Neural progenitor cell (in vitro differentiated cells): ENCODE data around the gene GPR148. TPM values are rescaled to one million over a fixed set of nuclear protein-coding genes. Genes with fewer than 3 reads are reported as not detected.
"Not testable (repeated sequence)": the region's sequence is repeated elsewhere in the genome, so short reads cannot be mapped to it uniquely, and the experiment has no call there.

Experiments
- DNase-seq: peaks from one replicate; pipeline ENCODE4 v3.0.0-alpha.2; 2016; ENCODE audit warnings: low spot score
- H2AFZ ChIP-seq: fragments of 200-600 bp; sonication (generic); replicated peaks from 2 replicates; pipeline ENCODE4 v1.6.1; 2016; ENCODE audit warnings: antibody characterized with exemption
- H3F3A ChIP-seq: fragments of 200-600 bp; sonication (generic); 2 replicates; pipeline ENCODE4 v1.6.1; 2016; ENCODE audit warnings: antibody characterized with exemption, low read depth
- H3K27ac ChIP-seq: fragments of 200-600 bp; sonication (generic); 2 replicates; pipeline ENCODE4 v1.5.1; 2016; ENCODE audit warnings: mild to moderate bottlenecking
- H3K27me3 ChIP-seq: fragments of 200-600 bp; sonication (generic); 2 replicates; pipeline ENCODE4 v1.6.1; 2016; ENCODE audit warnings: mild to moderate bottlenecking, moderate library complexity
- H3K36me3 ChIP-seq: fragments of 200-600 bp; sonication (generic); 2 replicates; pipeline ENCODE4 v1.5.1; 2016
- H3K4me1 ChIP-seq: fragments of 200-600 bp; sonication (generic); 2 replicates; pipeline ENCODE4 v1.6.1; 2016; ENCODE audit warnings: mixed run types
- H3K4me2 ChIP-seq: fragments of 200-600 bp; sonication (generic); 2 replicates; pipeline ENCODE4 v1.6.1; 2016
- H3K4me3 ChIP-seq: fragments of 200-600 bp; sonication (generic); 2 replicates; pipeline ENCODE4 v1.5.1; 2016
- H3K79me2 ChIP-seq: fragments of 200-600 bp; sonication (generic); 2 replicates; pipeline ENCODE4 v1.6.1; 2016; ENCODE audit warnings: low read depth
- H3K9ac ChIP-seq: fragments of 200-600 bp; sonication (generic); 2 replicates; pipeline ENCODE4 v1.6.1; 2016
- H3K9me3 ChIP-seq: fragments of 200-600 bp; sonication (generic); 2 replicates; pipeline ENCODE4 v1.5.1; 2016; ENCODE audit warnings: low read depth
- H4K20me1 ChIP-seq: fragments of 200-600 bp; sonication (generic); 2 replicates; pipeline ENCODE4 v1.6.1; 2016; ENCODE audit warnings: low read depth
- H3K27ac Mint-ChIP-seq: 3 replicates; pipeline ENCODE4 v1.8.0; 2021; ENCODE audit warnings: mixed read lengths
- H3K27me3 Mint-ChIP-seq: 2 replicates; pipeline ENCODE4 v1.8.0; 2022; ENCODE audit warnings: low read depth, mild to moderate bottlenecking, inconsistent platforms, moderate library complexity, mixed read lengths; ENCODE audit not compliant: insufficient read depth
- H3K36me3 Mint-ChIP-seq: 3 replicates; pipeline ENCODE4 v1.8.0; 2021; ENCODE audit warnings: mixed read lengths
- H3K4me1 Mint-ChIP-seq: 3 replicates; pipeline ENCODE4 v1.8.0; 2021; ENCODE audit warnings: mixed read lengths
- H3K4me3 Mint-ChIP-seq: 3 replicates; pipeline ENCODE4 v1.8.0; 2021; ENCODE audit warnings: mild to moderate bottlenecking, moderate library complexity, mixed read lengths
- H3K9me3 Mint-ChIP-seq: 3 replicates; pipeline ENCODE4 v1.8.0; 2020; ENCODE audit warnings: mixed read lengths
- EZH2 ChIP-seq: fragments of 200-600 bp; sonication (generic); IDR thresholded peaks from 2 replicates; pipeline ENCODE4 v1.6.1; 2017; ENCODE audit warnings: antibody characterized with exemption, mild to moderate bottlenecking, moderate library complexity
- EZH2phosphoT487 ChIP-seq: fragments of 200-600 bp; sonication (generic); IDR thresholded peaks from 2 replicates; pipeline ENCODE4 v1.6.1; 2017; ENCODE audit warnings: antibody characterized with exemption
- total RNA-seq: library from RNA; depleted of rRNA; stranded (reverse); fragments of >200 nt; gene quantifications from 2 replicates; pipeline ENCODE4 v1.2.3, GENCODE V29; 2015; ENCODE audit warnings: low replicate concordance
- TF ChIP-seq, protein P1 (sequence below): fragments of 200-600 bp; sonication (generic); IDR thresholded peaks from 2 replicates; pipeline ENCODE4 v1.5.1; 2017; ENCODE audit warnings: antibody characterized with exemption, mild to moderate bottlenecking

GPR148 gene, protein sequence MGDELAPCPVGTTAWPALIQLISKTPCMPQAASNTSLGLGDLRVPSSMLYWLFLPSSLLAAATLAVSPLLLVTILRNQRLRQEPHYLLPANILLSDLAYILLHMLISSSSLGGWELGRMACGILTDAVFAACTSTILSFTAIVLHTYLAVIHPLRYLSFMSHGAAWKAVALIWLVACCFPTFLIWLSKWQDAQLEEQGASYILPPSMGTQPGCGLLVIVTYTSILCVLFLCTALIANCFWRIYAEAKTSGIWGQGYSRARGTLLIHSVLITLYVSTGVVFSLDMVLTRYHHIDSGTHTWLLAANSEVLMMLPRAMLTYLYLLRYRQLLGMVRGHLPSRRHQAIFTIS
- not detected in 2 replicates for total RNA-seq

DNA sequence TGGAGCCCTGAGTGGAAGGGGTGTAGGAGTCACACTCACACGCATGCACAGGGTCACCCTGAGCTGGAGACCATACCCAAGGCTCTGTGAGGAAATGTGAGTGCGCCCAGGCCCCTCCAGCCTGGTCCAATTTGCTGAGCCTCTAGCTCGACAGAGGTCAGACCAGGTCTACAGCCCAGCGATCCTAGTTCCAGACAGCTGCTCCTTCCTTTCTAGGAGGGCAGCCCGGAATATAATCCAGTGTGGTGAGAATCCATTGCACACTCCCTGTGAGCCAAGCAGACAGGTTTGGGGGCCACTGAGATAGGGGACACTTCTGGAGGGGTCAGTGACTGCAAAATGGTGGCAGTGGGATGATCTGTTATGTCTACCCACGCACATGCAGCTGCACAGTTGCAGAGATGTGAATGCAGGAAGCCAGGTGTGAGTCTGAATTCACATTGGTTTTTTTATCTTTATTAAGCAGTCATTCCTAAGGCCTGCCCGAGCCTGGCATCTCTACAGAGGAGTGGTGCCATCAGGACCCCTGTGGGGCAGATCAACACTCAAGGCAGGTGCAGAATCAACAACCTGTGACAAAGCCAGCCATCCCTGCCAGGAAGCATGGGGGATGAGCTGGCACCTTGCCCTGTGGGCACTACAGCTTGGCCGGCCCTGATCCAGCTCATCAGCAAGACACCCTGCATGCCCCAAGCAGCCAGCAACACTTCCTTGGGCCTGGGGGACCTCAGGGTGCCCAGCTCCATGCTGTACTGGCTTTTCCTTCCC lies at the start of gene GPR148:
TSS of gene GPR148 (plus strand) at position 522 of the 768 bp plus-strand sequence. CDS start at position 604, 82 bp downstream.
- peaks cover 5% of the 10 kb centered on the region for H3K4me1 Mint-ChIP-seq
- H3K79me2 ChIP-seq = no peaks in the 10 kb centered on the region
- peak within 1 kb of the TSS; percentile 86 for H3K4me3 Mint-ChIP-seq
- H2AFZ ChIP-seq = peak within 1 kb of the TSS; percentile 77
- H4K20me1 ChIP-seq = no peaks in the 10 kb centered on the region
- peaks cover 44% of the 10 kb centered on the region for H3K27me3 ChIP-seq
- H3K27ac Mint-ChIP-seq = peak within 1 kb of the TSS; percentile 6
- peaks cover 4% of the 10 kb centered on the region for H3K27me3 Mint-ChIP-seq
- no peak within 1 kb of the TSS for H3K9ac ChIP-seq
- peak within 1 kb of the TSS; percentile 81 for H3K4me2 ChIP-seq
- peaks cover 2% of the 10 kb centered on the region for H3K4me1 ChIP-seq
- H3K36me3 ChIP-seq = no peaks in the 10 kb centered on the region
- H3K9me3 Mint-ChIP-seq = no peaks in the 10 kb centered on the region
- TF ChIP-seq EZH2 = no peak
- TF ChIP-seq EZH2phosphoT487 = no peak
- TF ChIP-seq, protein P1, sequence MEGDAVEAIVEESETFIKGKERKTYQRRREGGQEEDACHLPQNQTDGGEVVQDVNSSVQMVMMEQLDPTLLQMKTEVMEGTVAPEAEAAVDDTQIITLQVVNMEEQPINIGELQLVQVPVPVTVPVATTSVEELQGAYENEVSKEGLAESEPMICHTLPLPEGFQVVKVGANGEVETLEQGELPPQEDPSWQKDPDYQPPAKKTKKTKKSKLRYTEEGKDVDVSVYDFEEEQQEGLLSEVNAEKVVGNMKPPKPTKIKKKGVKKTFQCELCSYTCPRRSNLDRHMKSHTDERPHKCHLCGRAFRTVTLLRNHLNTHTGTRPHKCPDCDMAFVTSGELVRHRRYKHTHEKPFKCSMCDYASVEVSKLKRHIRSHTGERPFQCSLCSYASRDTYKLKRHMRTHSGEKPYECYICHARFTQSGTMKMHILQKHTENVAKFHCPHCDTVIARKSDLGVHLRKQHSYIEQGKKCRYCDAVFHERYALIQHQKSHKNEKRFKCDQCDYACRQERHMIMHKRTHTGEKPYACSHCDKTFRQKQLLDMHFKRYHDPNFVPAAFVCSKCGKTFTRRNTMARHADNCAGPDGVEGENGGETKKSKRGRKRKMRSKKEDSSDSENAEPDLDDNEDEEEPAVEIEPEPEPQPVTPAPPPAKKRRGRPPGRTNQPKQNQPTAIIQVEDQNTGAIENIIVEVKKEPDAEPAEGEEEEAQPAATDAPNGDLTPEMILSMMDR = no peak
- H3F3A ChIP-seq = peaks cover 14% of the 10 kb centered on the region
- H3K36me3 Mint-ChIP-seq = no peaks in the 10 kb centered on the region
- H3K9me3 ChIP-seq = no peaks in the 10 kb centered on the region
- no peak within 1 kb of the TSS for H3K27ac ChIP-seq
- peak within 1 kb of the TSS; percentile 57 for H3K4me3 ChIP-seq
- no peak for DNase-seq

DNA sequence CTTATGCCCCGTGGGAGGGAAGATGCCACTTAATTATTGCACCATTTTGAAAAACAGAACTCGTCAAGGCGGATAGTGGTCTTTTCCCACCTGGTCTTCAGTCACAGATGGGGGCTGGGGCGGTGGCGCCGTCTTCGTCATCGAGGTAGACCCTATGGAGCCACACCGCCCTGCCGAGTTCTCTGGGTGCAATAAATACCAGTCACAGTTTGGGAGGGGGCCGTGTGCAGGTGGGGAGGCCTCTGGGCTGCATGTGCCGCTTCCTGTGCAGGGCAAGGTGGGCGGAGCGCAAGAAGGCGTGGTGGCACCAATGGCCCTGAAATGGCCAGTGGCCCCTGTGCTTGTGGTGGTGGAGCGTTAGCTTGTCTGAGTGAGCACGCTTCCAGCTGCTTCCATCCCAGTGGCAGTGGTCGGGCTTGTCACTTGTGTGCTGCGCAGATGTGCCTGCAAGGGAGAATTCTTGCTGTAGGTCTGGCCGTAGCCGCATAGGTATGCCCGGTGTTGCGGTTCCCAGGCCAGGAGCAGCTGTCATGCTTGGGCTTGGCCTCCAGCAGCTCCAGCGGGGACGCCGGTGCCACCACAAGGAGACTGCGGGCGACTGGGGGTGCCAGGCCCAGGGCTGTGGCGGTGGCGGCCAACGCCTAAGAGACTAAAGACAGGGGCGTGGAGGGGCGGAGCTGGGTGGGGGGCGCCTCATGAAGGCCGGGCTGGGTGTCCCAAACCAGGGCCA lies 36.7 kb upstream of the GPR148 start:
- not testable (repeated sequence) for H3K4me2 ChIP-seq, H3K4me1 Mint-ChIP-seq, H3K36me3 ChIP-seq, H2AFZ ChIP-seq, H3K27me3 Mint-ChIP-seq, H3K27me3 ChIP-seq, H3K9me3 ChIP-seq, H4K20me1 ChIP-seq, H3K9ac ChIP-seq, H3K4me3 Mint-ChIP-seq, H3K4me1 ChIP-seq, DNase-seq, H3F3A ChIP-seq, H3K27ac Mint-ChIP-seq, H3K27ac ChIP-seq, H3K4me3 ChIP-seq, H3K36me3 Mint-ChIP-seq, H3K79me2 ChIP-seq, H3K9me3 Mint-ChIP-seq

DNA sequence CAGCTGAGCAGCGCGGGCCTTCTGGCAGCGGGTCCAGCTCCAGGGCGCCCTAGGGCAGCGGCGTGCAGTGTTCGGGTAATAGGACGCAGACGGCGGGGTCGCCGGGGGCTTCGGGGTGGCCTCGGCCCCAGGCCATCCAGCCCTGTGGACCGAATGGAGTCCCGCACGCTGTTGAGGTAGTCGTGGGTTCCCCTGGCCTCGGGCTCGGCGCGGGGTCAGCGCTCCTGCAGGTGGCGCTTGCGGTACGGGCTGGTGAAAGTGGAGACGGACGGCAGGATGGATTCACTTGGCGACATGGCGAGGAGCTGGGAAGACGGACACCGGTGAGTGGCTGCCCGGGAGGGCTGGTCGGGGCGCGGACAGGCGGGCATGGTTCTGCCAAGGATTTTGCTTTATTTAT lies 35.4 kb upstream of the GPR148 start:
- not testable (repeated sequence) for H3K9ac ChIP-seq
- TF ChIP-seq, protein P1 = peak; percentile 62

DNA sequence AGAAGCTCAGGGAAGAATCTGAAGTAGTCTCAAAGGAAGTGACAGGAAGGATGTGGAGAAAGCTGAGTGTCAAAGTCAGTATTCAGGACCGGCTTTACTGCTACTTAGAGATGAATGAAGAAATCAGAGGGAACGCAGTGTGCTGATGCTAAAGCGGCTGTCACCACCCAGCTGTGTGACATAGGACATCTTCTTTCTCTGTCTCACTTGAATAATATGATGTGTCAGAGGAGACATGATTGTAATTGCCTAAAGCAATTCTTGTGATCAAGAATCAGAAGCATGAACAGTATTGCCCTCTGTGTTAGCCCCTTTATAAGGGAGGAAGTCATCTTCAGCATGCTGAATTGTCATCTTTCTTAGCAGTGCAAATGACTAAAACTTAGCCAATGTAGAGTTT lies 25.6 kb upstream of the GPR148 start:
- H3K27me3 Mint-ChIP-seq, H3K27me3 ChIP-seq: not testable (repeated sequence)

More for the DNA sequence above, 35.4 kb upstream of the GPR148 start:
- Histone ChIP-seq H3K4me3 (peak overlapping the region; percentile 29), H3K4me2 (peak overlapping the region; percentile 47), H2AFZ (peak overlapping the region; percentile 85)
- H3K9me3 Mint-ChIP-seq, H3K4me1 ChIP-seq, H3K79me2 ChIP-seq, H3K27me3 Mint-ChIP-seq, H3K36me3 ChIP-seq, H3K4me3 Mint-ChIP-seq, H3F3A ChIP-seq, H3K4me1 Mint-ChIP-seq, H3K27ac ChIP-seq, H3K36me3 Mint-ChIP-seq, H3K27me3 ChIP-seq, H4K20me1 ChIP-seq, H3K27ac Mint-ChIP-seq, H3K9me3 ChIP-seq: not testable (repeated sequence)
- peak; percentile 80 for DNase-seq

DNA sequence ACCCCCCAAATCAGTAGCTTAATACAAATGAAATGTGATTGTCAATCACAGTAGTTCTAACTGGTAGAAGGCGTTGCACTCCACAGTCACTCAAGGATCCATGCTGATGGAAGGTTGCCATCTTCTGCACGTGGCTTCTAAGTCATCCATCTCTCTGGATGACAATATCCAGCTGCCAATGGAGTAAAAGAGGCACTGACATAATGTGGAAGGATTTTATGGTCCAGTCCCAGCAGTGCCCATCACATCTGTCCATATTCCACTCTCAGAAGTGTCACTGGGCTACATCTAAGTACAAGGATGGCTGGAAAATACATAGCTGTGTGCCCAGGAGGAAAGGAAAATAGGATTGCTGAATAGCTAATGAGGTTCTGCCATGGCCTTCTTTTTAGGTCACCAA lies 14.1 kb upstream of the GPR148 start:
- not testable (repeated sequence) for H4K20me1 ChIP-seq, H2AFZ ChIP-seq, H3K79me2 ChIP-seq, H3K36me3 ChIP-seq, H3F3A ChIP-seq, H3K4me3 ChIP-seq, H3K4me1 ChIP-seq, H3K27ac ChIP-seq, H3K27me3 ChIP-seq, H3K4me3 Mint-ChIP-seq, DNase-seq, H3K4me2 ChIP-seq, H3K27me3 Mint-ChIP-seq, H3K9me3 Mint-ChIP-seq, H3K9ac ChIP-seq, H3K36me3 Mint-ChIP-seq, H3K27ac Mint-ChIP-seq, H3K4me1 Mint-ChIP-seq, H3K9me3 ChIP-seq

More for the DNA sequence above, 25.6 kb upstream of the GPR148 start:
- not testable (repeated sequence) for H3K79me2 ChIP-seq, H3K36me3 Mint-ChIP-seq, H3K4me1 Mint-ChIP-seq, H2AFZ ChIP-seq, H3K4me3 Mint-ChIP-seq, H3K27ac Mint-ChIP-seq, DNase-seq, H3K27ac ChIP-seq, H3F3A ChIP-seq, H4K20me1 ChIP-seq, H3K4me2 ChIP-seq, H3K36me3 ChIP-seq, H3K9me3 Mint-ChIP-seq, H3K9ac ChIP-seq, H3K9me3 ChIP-seq, H3K4me1 ChIP-seq, H3K4me3 ChIP-seq
